PC-3 (cell line): Measurements from ENCODE around the gene SLC44A5. TPM values are rescaled to one million over a fixed set of nuclear protein-coding genes. Genes with fewer than 3 reads are reported as not detected.

Experiments used
- ATAC-seq: fragments of 200-7000 bp; cut with Tn5 transposase; 2 replicates; pipeline ENCODE4 v1.9.1; 2020; ENCODE audit warnings: mild to moderate bottlenecking, moderate library complexity
- BruUV-seq: library from RNA; stranded (reverse); fragments of 400-500 nt; replicated peaks from 2 replicates; lab custom pipeline; 2021; lab: Mats Ljungman, UMichigan
- CTCF ChIA-PET: fragments of 300-600 bp; sonication (Branson Sonifier 250); formaldehyde crosslinking; loops from one replicate; lab custom pipeline; 2022; ENCODE audit warnings: antibody characterized with exemption; lab: Charles Lee
- POLR2A ChIA-PET: fragments of 300-600 bp; sonication (Branson Sonifier 250); formaldehyde crosslinking; loops from one replicate; lab custom pipeline; 2022; ENCODE audit warnings: antibody characterized with exemption; ENCODE audit not compliant: unreplicated experiment; lab: Charles Lee
- DNase-seq: peaks from one replicate; pipeline ENCODE4 v3.0.0-alpha.2; 2015
- H2AFZ ChIP-seq: fragments of 300-600 bp; sonication (generic); 2 replicates; pipeline ENCODE4 v1.6.0; 2016; ENCODE audit warnings: antibody characterized with exemption, low read length
- H3F3A ChIP-seq: fragments of 300-600 bp; sonication (generic); one replicate; pipeline ENCODE4 v1.6.0; 2017; ENCODE audit warnings: antibody characterized with exemption, low read length, control low read depth, mild to moderate bottlenecking; ENCODE audit not compliant: unreplicated experiment
- H3K27ac ChIP-seq: fragments of 300-600 bp; sonication (generic); 2 replicates; pipeline ENCODE4 v1.5.1; 2016; ENCODE audit warnings: mild to moderate bottlenecking, low read length
- H3K27me3 ChIP-seq: fragments of 300-600 bp; sonication (generic); 2 replicates; pipeline ENCODE4 v1.6.1; 2016; ENCODE audit warnings: low read length, mixed read lengths
- H3K36me3 ChIP-seq: fragments of 300-600 bp; sonication (generic); 2 replicates; pipeline ENCODE4 v1.6.1; 2016; ENCODE audit warnings: low read depth, mixed run types, low read length, mixed read lengths
- H3K4me1 ChIP-seq: fragments of 300-600 bp; sonication (generic); 2 replicates; pipeline ENCODE4 v1.5.1; 2016; ENCODE audit warnings: low read length; ENCODE audit not compliant: insufficient read depth
- H3K4me2 ChIP-seq: fragments of 300-600 bp; sonication (generic); 2 replicates; pipeline ENCODE4 v1.6.0; 2016; ENCODE audit warnings: low read length
- H3K4me3 ChIP-seq: fragments of 300-600 bp; sonication (generic); 2 replicates; pipeline ENCODE4 v1.5.1; 2016; ENCODE audit warnings: mild to moderate bottlenecking, low read length, mixed read lengths
- H3K79me2 ChIP-seq: fragments of 300-600 bp; sonication (generic); 2 replicates; pipeline ENCODE4 v1.6.1; 2017; ENCODE audit warnings: low read length, mixed read lengths
- H3K9ac ChIP-seq: fragments of 300-600 bp; sonication (generic); 2 replicates; pipeline ENCODE4 v1.6.0; 2016; ENCODE audit warnings: mild to moderate bottlenecking, low read length
- H3K9me2 ChIP-seq: fragments of 300-600 bp; sonication (generic); replicated peaks from 2 replicates; pipeline ENCODE4 v1.6.1; 2016; ENCODE audit warnings: mixed run types, low read length, mixed read lengths
- H3K9me3 ChIP-seq: fragments of 300-600 bp; sonication (generic); 2 replicates; pipeline ENCODE4 v1.6.1; 2016; ENCODE audit warnings: low read length, mixed read lengths
- H4K20me1 ChIP-seq: fragments of 300-600 bp; sonication (generic); 2 replicates; pipeline ENCODE4 v1.6.1; 2016; ENCODE audit warnings: low read length, mixed read lengths
- EZH2 ChIP-seq: fragments of 300-600 bp; sonication (generic); IDR thresholded peaks from one replicate; pipeline ENCODE4 v1.6.1; 2017; ENCODE audit warnings: antibody characterized with exemption, mild to moderate bottlenecking, low read length; ENCODE audit not compliant: unreplicated experiment
- EZH2phosphoT487 ChIP-seq: fragments of 300-600 bp; sonication (generic); IDR thresholded peaks from 2 replicates; pipeline ENCODE4 v1.6.1; 2018; ENCODE audit warnings: mild to moderate bottlenecking, antibody characterized with exemption, low read length, borderline replicate concordance
- intact Hi-C: fragments of 100-400 bp; cut with micrococcal nuclease; formaldehyde crosslinking; loops from 2 replicates; pipeline ENCODE4 v1.9.0; 2023
- total RNA-seq: library from RNA; depleted of rRNA; stranded (reverse); fragments of >200 nt; gene quantifications from 2 replicates; pipeline ENCODE4 v1.2.3, GENCODE V29; 2014
- TF ChIP-seq, protein P1 (sequence below): fragments of 300-600 bp; sonication (generic); conservative IDR thresholded peaks from 2 replicates; pipeline ENCODE4 v1.5.1; 2017; ENCODE audit warnings: antibody characterized with exemption, low read depth, mild to moderate bottlenecking, low read length

Gene SLC44A5
- total RNA-seq, 1 experiment from 2014 or later, result not detected

DNA sequence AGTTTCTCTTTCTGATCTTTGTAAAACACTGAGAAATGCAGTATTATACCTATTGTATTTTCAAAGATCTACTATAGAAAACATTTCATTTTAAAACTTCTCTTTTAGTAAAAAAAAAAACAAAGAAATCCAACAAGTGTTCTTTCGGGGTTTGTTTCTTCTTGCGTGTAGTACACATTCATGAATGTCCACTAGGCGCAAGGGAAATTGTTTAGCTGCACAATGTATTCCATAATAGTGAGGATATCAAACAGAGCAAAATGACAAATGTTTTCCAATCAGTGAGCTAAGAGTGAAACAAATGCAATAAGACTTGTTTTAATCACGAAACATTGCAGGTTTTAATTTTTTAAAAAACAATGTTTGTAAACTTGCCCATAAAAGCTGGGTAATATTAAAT is 408.2 kb downstream of the SLC44A5 start:
- H3K4me3 ChIP-seq, result no peak overlapping the region
- no peak overlapping the region for H2AFZ ChIP-seq
- H4K20me1 ChIP-seq, result no peaks in the 10 kb centered on the region
- no peaks in the 10 kb centered on the region for H3K9me3 ChIP-seq
- no peaks in the 10 kb centered on the region for H3K9me2 ChIP-seq
- H3K9ac ChIP-seq, result no peak overlapping the region
- ATAC-seq, result no peak
- ChIA-PET CTCF (interaction anchor here (1.2 to 1.7 kb wide), 2 partner anchors 427 to 431 kb away, joined by 4 to 8 read pairs; no protein-coding TSS in a partner anchor), POLR2A (no interaction called here)
- no peak overlapping the region for H3K4me2 ChIP-seq
- H3K4me1 ChIP-seq, result no peaks in the 10 kb centered on the region
- H3K27ac ChIP-seq, result no peak overlapping the region
- H3K27me3 ChIP-seq, result peaks cover 48% of the 10 kb centered on the region
- H3F3A ChIP-seq, result no peaks in the 10 kb centered on the region
- intact Hi-C loops, result loop anchor here (1.0 kb wide), 1 partner anchor 430 kb away; no protein-coding TSS in a partner anchor
- no peaks in the 10 kb centered on the region for H3K36me3 ChIP-seq
- H3K79me2 ChIP-seq, result no peaks in the 10 kb centered on the region
- TF ChIP-seq EZH2phosphoT487 (no peak), EZH2 (no peak)
- TF ChIP-seq, protein P1, sequence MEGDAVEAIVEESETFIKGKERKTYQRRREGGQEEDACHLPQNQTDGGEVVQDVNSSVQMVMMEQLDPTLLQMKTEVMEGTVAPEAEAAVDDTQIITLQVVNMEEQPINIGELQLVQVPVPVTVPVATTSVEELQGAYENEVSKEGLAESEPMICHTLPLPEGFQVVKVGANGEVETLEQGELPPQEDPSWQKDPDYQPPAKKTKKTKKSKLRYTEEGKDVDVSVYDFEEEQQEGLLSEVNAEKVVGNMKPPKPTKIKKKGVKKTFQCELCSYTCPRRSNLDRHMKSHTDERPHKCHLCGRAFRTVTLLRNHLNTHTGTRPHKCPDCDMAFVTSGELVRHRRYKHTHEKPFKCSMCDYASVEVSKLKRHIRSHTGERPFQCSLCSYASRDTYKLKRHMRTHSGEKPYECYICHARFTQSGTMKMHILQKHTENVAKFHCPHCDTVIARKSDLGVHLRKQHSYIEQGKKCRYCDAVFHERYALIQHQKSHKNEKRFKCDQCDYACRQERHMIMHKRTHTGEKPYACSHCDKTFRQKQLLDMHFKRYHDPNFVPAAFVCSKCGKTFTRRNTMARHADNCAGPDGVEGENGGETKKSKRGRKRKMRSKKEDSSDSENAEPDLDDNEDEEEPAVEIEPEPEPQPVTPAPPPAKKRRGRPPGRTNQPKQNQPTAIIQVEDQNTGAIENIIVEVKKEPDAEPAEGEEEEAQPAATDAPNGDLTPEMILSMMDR, result no peak
- no TSS peak for BruUV-seq
- no peak for DNase-seq

DNA sequence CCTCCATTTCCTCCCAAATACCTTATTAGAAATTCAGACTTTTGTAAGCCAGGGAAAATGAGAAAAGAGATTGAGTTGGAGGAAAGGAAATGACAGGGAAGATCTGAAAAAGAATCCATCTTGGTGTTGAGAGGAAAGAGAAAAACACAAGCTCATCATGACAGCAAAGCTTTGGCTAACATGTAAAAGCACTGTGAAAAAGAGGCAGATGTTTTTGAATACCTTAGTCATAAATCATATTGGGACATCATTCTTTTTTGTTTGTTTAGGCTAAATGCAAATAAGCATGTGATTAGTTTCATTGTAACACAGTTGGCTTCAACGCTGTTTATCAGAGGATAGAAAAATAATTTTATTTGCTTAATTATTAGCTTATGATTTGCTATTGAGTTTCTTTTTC is 412.2 kb downstream of the SLC44A5 start:
- Histone ChIP-seq H3K9me2 (no peaks in the 10 kb centered on the region), H2AFZ (no peak overlapping the region), H3K36me3 (no peaks in the 10 kb centered on the region), H3F3A (no peaks in the 10 kb centered on the region), H3K27ac (no peak overlapping the region), H3K79me2 (no peaks in the 10 kb centered on the region), H4K20me1 (no peaks in the 10 kb centered on the region), H3K4me3 (no peak overlapping the region), H3K9me3 (no peaks in the 10 kb centered on the region), H3K9ac (no peak overlapping the region), H3K4me1 (no peaks in the 10 kb centered on the region), H3K27me3 (peaks cover 49% of the 10 kb centered on the region), H3K4me2 (no peak overlapping the region)
- no TSS peak for BruUV-seq
- CTCF ChIA-PET, result no interaction called here
- DNase-seq, result no peak
- intact Hi-C loops, result no loop called here
- POLR2A ChIA-PET, result no interaction called here
- TF ChIP-seq EZH2 (no peak), EZH2phosphoT487 (no peak)
- TF ChIP-seq, protein P1, result no peak
- ATAC-seq, result no peak

DNA sequence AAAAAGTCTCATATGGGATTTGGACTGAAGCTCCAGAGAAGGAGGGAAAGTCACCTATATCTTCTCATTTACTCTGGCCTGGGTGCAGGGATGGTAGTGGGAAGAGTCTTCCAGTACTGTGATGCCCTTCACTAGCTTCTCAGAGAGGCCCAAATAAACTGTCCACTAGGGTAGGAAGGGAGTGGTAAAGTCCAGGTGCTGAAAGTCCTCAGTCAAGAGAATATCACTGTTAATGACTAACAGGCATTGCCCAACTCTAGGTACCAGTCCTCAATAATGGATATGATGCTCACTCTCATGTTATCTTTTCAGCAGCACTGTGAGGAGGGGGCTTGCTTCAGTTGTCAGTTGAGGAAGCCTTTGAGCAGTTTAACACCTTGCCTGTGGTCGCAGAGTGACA is 412.8 kb downstream of the SLC44A5 start:
- ChIA-PET POLR2A (no interaction called here), CTCF (no interaction called here)
- no TSS peak for BruUV-seq

More for the DNA sequence above, 412.8 kb downstream of the SLC44A5 start:
- Histone ChIP-seq H2AFZ (no peak overlapping the region), H3K27me3 (peaks cover 55% of the 10 kb centered on the region), H3K9me3 (no peaks in the 10 kb centered on the region), H3K36me3 (no peaks in the 10 kb centered on the region), H3K27ac (no peak overlapping the region), H3K9me2 (no peaks in the 10 kb centered on the region), H3K4me2 (no peak overlapping the region), H3F3A (no peaks in the 10 kb centered on the region), H3K4me1 (no peaks in the 10 kb centered on the region), H4K20me1 (no peaks in the 10 kb centered on the region), H3K79me2 (no peaks in the 10 kb centered on the region), H3K9ac (no peak overlapping the region), H3K4me3 (no peak overlapping the region)
- ATAC-seq (no peak), DNase-seq (no peak)
- TF ChIP-seq EZH2phosphoT487 (no peak), EZH2 (no peak)
- TF ChIP-seq, protein P1, result no peak
- intact Hi-C loops, result no loop called here
